Measurements from ENCODE around the gene FZD1.

DNA sequence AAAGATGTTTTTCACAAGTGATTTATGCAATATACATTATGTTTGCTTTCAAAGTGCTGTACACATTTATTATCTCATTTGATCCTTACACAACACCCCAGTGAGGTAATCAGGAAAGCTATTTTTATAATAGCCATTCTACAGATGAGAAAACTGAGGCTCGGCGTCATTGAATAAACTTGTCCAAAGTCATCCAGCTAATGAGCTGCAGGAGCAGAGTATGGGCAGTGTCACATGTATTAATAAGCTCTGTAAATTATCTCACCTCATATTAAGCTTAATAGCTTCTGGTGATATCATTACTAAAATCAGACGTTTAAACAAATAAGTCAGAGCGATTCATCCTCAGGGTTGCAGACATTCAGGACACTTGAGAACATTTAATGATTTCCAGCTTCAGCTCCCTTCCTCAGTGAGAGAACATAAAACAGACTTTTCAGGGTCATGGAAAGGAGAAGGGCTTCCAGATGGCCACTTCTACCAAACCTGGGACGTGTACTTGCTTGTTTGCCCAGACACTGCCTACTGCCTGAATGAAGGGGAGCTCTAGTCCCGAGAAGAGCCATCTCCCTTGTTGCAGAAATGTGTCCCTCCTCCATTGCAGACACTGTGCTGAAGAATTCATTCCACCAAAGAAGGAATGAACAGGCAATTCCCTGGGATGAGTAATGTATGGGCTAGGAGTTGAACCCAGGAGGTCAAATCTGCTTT, 20.5 kb upstream of the FZD1 start:
- TF ChIP-seq CTCF (IDR thresholded peaks at IDR 0.05 in 8 of 11, conservative IDR thresholded peaks at IDR 0.05 in 3 of 11) (no peak), POLR2AphosphoS5 (IDR thresholded peaks at IDR 0.05) (no peak)
